GM06990 (cell line): Measurements from ENCODE around the gene TMIE.

Experiments
- DNase-seq: peaks from one replicate; pipeline ENCODE4 v3.0.0-alpha.2; 2011; ENCODE audit not compliant: insufficient read length; ENCODE audit errors: extremely low read depth
- H3K27me3 ChIP-seq: replicated peaks from 2 replicates; pipeline ENCODE4 v1.6.0; 2011; ENCODE audit warnings: low read length; ENCODE audit not compliant: control insufficient read depth, insufficient read depth
- H3K36me3 ChIP-seq: 2 replicates; pipeline ENCODE4 v1.5.1; 2011; ENCODE audit warnings: low read length; ENCODE audit not compliant: control insufficient read depth, insufficient read depth
- H3K4me3 ChIP-seq: replicated peaks from 2 replicates; pipeline ENCODE4 v1.5.1; 2011; ENCODE audit warnings: low read depth, mild to moderate bottlenecking, control low read depth, low read length
- TF ChIP-seq, protein P1 (sequence below): IDR thresholded peaks from 2 replicates; pipeline ENCODE4 v1.5.1; 2011; ENCODE audit warnings: low read length, control low read depth, mild to moderate bottlenecking, inconsistent platforms; ENCODE audit not compliant: insufficient read depth, poor library complexity, severe bottlenecking

TMIE gene

DNA sequence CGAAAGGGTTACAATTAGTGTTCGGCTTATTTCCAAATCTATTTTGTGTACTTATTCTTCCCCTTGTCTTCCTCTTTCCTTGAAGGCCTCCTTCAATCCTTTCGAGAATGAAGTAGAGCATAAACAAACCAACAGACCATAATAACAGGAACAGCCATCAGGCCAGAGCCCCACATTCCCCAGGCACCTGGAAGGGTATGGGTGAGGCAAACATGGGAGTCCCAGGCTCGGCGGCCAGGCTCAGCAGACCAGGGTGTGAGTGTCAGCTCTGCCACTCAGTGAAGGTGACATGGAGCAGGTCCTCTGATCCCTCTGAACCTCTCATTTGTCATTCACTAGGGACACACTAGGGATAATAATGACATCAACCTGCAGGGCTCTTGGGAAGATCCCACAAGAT lies 21.5 kb upstream of the TMIE start:
- DNase-seq, result no peak
- no peaks in the 10 kb centered on the region; the same call in 1 of the 2 replicates for H3K27me3 ChIP-seq
- TF ChIP-seq, protein P1, sequence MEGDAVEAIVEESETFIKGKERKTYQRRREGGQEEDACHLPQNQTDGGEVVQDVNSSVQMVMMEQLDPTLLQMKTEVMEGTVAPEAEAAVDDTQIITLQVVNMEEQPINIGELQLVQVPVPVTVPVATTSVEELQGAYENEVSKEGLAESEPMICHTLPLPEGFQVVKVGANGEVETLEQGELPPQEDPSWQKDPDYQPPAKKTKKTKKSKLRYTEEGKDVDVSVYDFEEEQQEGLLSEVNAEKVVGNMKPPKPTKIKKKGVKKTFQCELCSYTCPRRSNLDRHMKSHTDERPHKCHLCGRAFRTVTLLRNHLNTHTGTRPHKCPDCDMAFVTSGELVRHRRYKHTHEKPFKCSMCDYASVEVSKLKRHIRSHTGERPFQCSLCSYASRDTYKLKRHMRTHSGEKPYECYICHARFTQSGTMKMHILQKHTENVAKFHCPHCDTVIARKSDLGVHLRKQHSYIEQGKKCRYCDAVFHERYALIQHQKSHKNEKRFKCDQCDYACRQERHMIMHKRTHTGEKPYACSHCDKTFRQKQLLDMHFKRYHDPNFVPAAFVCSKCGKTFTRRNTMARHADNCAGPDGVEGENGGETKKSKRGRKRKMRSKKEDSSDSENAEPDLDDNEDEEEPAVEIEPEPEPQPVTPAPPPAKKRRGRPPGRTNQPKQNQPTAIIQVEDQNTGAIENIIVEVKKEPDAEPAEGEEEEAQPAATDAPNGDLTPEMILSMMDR, result no peak

DNA sequence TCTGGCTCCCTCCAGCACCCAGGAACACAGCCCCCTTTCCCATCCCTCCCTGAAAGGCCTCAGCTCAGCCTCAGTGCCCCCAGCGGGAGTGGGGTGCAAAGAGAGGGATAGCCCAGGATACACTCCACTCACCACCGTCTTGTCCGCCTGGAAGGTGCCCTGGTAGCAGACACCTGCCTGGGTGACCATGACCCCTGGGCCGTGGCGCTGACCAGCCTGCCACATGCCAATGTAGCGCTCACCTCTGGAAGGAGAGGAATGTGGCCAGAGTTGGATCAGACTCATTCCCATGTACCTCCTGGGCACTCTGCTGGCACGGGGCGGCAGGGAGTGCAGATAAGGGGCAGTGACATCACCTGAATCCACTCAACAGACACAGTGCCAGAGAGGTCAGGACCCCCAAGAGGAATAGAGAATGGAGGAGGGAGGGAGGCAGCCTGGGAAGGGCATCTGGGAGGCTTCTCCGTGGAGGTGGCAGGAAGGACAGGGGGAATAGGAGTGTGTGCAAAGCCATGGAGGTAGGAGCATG lies 20.8 kb upstream of the TMIE start:
- TF ChIP-seq, protein P1, result no peak
- Histone ChIP-seq H3K27me3 (no peaks in the 10 kb centered on the region; the same call in 1 of the 2 replicates), H3K4me3 (no peak overlapping the region), H3K36me3 (no peaks in the 10 kb centered on the region)
- no peak for DNase-seq

More for the DNA sequence above, 21.5 kb upstream of the TMIE start:
- H3K36me3 ChIP-seq, result no peaks in the 10 kb centered on the region
- no peak overlapping the region for H3K4me3 ChIP-seq

DNA sequence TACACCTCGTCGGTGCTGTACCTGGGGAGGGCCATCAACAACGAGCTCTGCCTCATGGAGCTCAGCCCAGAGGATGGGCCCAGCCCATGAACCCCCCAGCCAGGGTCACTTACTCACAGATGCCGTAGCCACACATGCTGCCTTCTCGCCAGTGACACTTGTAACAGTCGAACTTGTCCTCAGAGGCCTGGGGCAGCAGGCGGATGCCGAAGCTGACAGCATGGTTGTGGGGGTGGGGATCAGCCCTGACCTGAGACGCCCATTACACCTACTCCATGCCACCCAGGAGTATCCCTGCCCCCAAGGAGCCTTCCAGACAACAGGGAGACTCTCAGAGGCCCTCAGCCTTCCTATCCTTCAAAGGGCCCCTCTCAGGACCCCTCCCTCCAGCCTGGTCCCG lies 19.8 kb upstream of the TMIE start:
- no peak for DNase-seq
- no peak overlapping the region for H3K4me3 ChIP-seq
- no peaks in the 10 kb centered on the region for H3K36me3 ChIP-seq
- H3K27me3 ChIP-seq, result no peaks in the 10 kb centered on the region; the same call in 1 of the 2 replicates
- TF ChIP-seq, protein P1, result no peak

DNA sequence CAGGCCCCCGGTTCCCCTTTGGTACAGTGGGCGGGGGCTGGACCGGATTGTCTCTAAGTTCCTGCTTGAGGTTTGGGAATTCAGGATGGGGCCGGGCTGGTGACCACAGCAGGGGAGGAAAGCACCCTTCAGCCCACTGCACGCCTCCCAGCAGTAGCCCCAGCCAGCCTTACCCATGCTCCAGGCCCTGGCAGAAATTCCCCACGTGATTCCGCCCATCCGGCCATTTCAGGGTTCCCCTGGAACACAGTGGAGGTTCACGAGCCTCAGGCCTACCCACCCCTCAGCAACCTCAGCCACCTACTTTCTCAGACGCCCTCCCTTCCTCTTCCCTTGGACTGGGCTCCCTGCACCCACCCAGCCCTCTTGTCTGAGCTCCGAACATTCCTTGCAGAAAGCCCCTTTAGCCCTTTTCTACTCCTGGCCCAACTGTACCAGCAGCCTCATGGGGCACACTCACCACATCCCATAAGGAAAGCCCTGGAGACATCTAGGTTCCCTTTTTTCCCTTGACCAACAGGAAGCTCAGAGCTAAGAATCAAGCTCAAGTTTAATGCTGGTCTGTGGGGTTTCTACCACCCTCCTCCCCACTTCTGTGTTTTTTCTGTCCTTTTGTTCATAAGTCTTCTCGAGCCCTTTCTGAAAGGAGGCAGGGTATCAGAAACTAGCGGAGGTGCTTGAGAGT lies 19.2 kb upstream of the TMIE start:
- Histone ChIP-seq H3K27me3 (no peaks in the 10 kb centered on the region; the same call in 1 of the 2 replicates), H3K4me3 (no peak overlapping the region), H3K36me3 (no peaks in the 10 kb centered on the region)
- TF ChIP-seq, protein P1, result no peak
- no peak for DNase-seq

DNA sequence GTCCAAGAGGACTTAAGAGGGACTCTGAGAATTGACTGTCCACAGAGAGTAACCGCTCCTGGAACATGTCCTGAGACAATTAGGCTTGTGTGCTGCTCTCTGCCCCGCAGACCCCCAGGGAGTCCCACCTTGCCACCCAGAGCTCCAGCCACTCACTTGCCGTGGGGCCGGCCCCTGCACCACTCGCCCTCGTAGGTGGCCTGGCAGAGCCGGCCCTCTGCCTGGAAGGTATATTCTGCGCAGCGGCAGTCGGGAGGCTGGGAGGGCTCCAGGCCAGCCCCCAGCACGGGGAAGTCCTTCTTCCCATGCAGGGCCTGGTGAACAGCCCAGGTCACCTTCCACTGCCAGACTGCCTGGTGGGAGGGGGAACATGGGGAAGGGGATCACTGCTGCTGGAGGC lies 18.2 kb upstream of the TMIE start:
- Histone ChIP-seq H3K36me3 (no peaks in the 10 kb centered on the region), H3K27me3 (no peaks in the 10 kb centered on the region; the same call in 1 of the 2 replicates)
- TF ChIP-seq, protein P1, result no peak

More for the DNA sequence above, 18.2 kb upstream of the TMIE start:
- no peak for DNase-seq
- H3K4me3 ChIP-seq, result no peak overlapping the region
